NCI-H2107 treated with DMSO at 0.1 percent for 48 hours (cell line): ENCODE measurements around the gene UPF1.

ENCODE experiments used
- DNase-seq: peaks from one replicate; lab custom pipeline; 2025; ENCODE audit not compliant: unreplicated experiment; lab: John Stamatoyannopoulos, UW

The UPF1 gene

GRCh38 chr19:18855647-18856384 lies 24.1 kb downstream of the UPF1 start:
- no peak for DNase-seq

GRCh38 chr19:18856385-18857126 lies 24.8 kb downstream of the UPF1 start:
- DNase-seq: no peak

GRCh38 chr19:18857223-18857622 lies 25.5 kb downstream of the UPF1 start:
- no peak for DNase-seq

GRCh38 chr19:18858906-18859646 lies 27.3 kb downstream of the UPF1 start:
- DNase-seq: no peak

GRCh38 chr19:18859676-18860301 lies 28.0 kb downstream of the UPF1 start:
- no peak for DNase-seq

GRCh38 chr19:18860302-18860700 lies 28.5 kb downstream of the UPF1 start:
- no peak for DNase-seq

GRCh38 chr19:18860725-18861124 lies 29.0 kb downstream of the UPF1 start:
- DNase-seq: no peak

- DNase-seq: no peak
These were observed 29.5 kb downstream of the UPF1 start for GRCh38 chr19:18861235-18861634.

- no peak for DNase-seq
These were observed 30.2 kb downstream of the UPF1 start for GRCh38 chr19:18861917-18862316.

- DNase-seq: no peak
These were observed 31.4 kb downstream of the UPF1 start for GRCh38 chr19:18862976-18863842.

GRCh38 chr19:18863843-18864362 lies 32.1 kb downstream of the UPF1 start:
- no peak for DNase-seq

- no peak for DNase-seq
These were observed 33.6 kb downstream of the UPF1 start for GRCh38 chr19:18865106-18865972.

- no peak for DNase-seq
These were observed 34.4 kb downstream of the UPF1 start for GRCh38 chr19:18865973-18866799.

GRCh38 chr19:18866800-18867123 lies 35.0 kb downstream of the UPF1 start:
- DNase-seq: no peak

- no peak for DNase-seq
These were observed 35.4 kb downstream of the UPF1 start for GRCh38 chr19:18867199-18867598.

GRCh38 chr19:18867751-18868150 lies 36.0 kb downstream of the UPF1 start:
- no peak for DNase-seq

GRCh38 chr19:18868380-18869022 lies 36.7 kb downstream of the UPF1 start:
- DNase-seq: no peak

- DNase-seq: no peak
These were observed 37.4 kb downstream of the UPF1 start for GRCh38 chr19:18869023-18869618.
